ENCODE results near the gene USP7.

The USP7 gene

GRCh38 chr16:8967132-8967821, 3.6 kb upstream of the USP7 start:
- H3K4me1 Mint-ChIP-seq: peaks cover 8% of the 10 kb centered on the region
- TF ChIP-seq CTCF (IDR thresholded peaks at IDR 0.05; ENCODE audit: unreplicated experiment in 3 of 3): no peak
- peak overlapping the region; percentile 69 to 84 (median 78) for H3K4me3 Mint-ChIP-seq
- peaks cover 8% of the 10 kb centered on the region for H3K27me3 Mint-ChIP-seq (ENCODE audit: low read depth)
- H3K27ac Mint-ChIP-seq: peak overlapping the region in 2 of 3 experiments; percentile 61 to 71
- no peaks in the 10 kb centered on the region for H3K9me3 Mint-ChIP-seq
- H3K36me3 Mint-ChIP-seq (ENCODE audit: low read depth): no peaks in the 10 kb centered on the region

GRCh38 chr16:8966817-8967131, 3.1 kb upstream of the USP7 start:
- Mint-ChIP-seq H3K36me3 (ENCODE audit: low read depth) (no peaks in the 10 kb centered on the region), H3K27me3 (ENCODE audit: low read depth) (peaks cover 6% of the 10 kb centered on the region), H3K4me3 (peak overlapping the region; percentile 69 to 84 (median 78)), H3K9me3 (no peaks in the 10 kb centered on the region), H3K27ac (peak overlapping the region; percentile 61 to 77 (median 71)), H3K4me1 (peaks cover 13% of the 10 kb centered on the region)
- TF ChIP-seq CTCF (IDR thresholded peaks at IDR 0.05; ENCODE audit: unreplicated experiment in 3 of 3): no peak

GRCh38 chr16:8964462-8964861, 756 bp upstream of the USP7 start:
- no peak for TF ChIP-seq CTCF (IDR thresholded peaks at IDR 0.05; ENCODE audit: unreplicated experiment in 3 of 3)
- Mint-ChIP-seq H3K9me3 (no peaks in the 10 kb centered on the region), H3K36me3 (ENCODE audit: low read depth) (no peaks in the 10 kb centered on the region), H3K27ac (peak overlapping the region; percentile 55 to 76 (median 76)), H3K4me1 (peaks cover 36% of the 10 kb centered on the region), H3K4me3 (peak overlapping the region; percentile 73 to 86 (median 84)), H3K27me3 (ENCODE audit: low read depth) (peaks cover 3% of the 10 kb centered on the region)

GRCh38 chr16:8963010-8963820, 491 bp downstream of the USP7 start:
- no peaks in the 10 kb centered on the region for H3K36me3 Mint-ChIP-seq (ENCODE audit: low read depth)
- peak overlapping the region; percentile 43 to 71 (median 64) for H3K4me3 Mint-ChIP-seq
- H3K4me1 Mint-ChIP-seq: peaks cover 49% of the 10 kb centered on the region

GRCh38 chr16:8962393-8963009, 1.2 kb downstream of the USP7 start:
- peak overlapping the region; percentile 90 to 98 (median 91) for H3K4me3 Mint-ChIP-seq
- peaks cover 3% of the 10 kb centered on the region for H3K27me3 Mint-ChIP-seq (ENCODE audit: low read depth)
- H3K36me3 Mint-ChIP-seq (ENCODE audit: low read depth): no peaks in the 10 kb centered on the region
- peaks cover 54% of the 10 kb centered on the region for H3K4me1 Mint-ChIP-seq
- H3K27ac Mint-ChIP-seq: peak overlapping the region; percentile 80 to 90 (median 89)
- no peak for TF ChIP-seq CTCF (IDR thresholded peaks at IDR 0.05; ENCODE audit: unreplicated experiment in 3 of 3)
- H3K9me3 Mint-ChIP-seq: no peaks in the 10 kb centered on the region

More at GRCh38 chr16:8963010-8963820, 491 bp downstream of the USP7 start:
- Mint-ChIP-seq H3K27me3 (ENCODE audit: low read depth) (peaks cover 3% of the 10 kb centered on the region), H3K27ac (no peak overlapping the region), H3K9me3 (no peaks in the 10 kb centered on the region)
- no peak for TF ChIP-seq CTCF (IDR thresholded peaks at IDR 0.05; ENCODE audit: unreplicated experiment in 3 of 3)
